ENCODE results near the gene ENPP3.
A peak's percentile ranks its signal among the peaks of the same experiment; 100 is the strongest.

ENPP3 gene

GRCh38 chr6:131646249-131646670 is 9.2 kb downstream of the ENPP3 start:
- in situ Hi-C loops (cut with HindIII; ENCODE audit: low pct_unique_long_range_greater_than_20kb, low sequenced_read_pairs) = no loop called here
- no peak for DNase-seq (ENCODE audit: low read depth in 1 of 2, low spot score in 1 of 2)
- no peak for TF ChIP-seq JUND (IDR thresholded peaks at IDR 0.05; ENCODE audit: low read depth)

- in situ Hi-C loops (cut with HindIII; ENCODE audit: low pct_unique_long_range_greater_than_20kb, low sequenced_read_pairs) = no loop called here
- TF ChIP-seq JUND (IDR thresholded peaks at IDR 0.05; ENCODE audit: low read depth) = peak; percentile 74
- DNase-seq (ENCODE audit: low read depth in 1 of 2, low spot score in 1 of 2) = peak; percentile 24 to 91
Measured at GRCh38 chr6:131651782-131652181, 14.7 kb downstream of the ENPP3 start.

GRCh38 chr6:131652472-131652871 is 15.4 kb downstream of the ENPP3 start:
- in situ Hi-C loops (cut with HindIII; ENCODE audit: low pct_unique_long_range_greater_than_20kb, low sequenced_read_pairs) = no loop called here
- peak in 1 of 2 experiments; percentile 69 for DNase-seq (ENCODE audit: low read depth in 1 of 2, low spot score in 1 of 2)
- TF ChIP-seq JUND (IDR thresholded peaks at IDR 0.05; ENCODE audit: low read depth) = no peak

DNA sequence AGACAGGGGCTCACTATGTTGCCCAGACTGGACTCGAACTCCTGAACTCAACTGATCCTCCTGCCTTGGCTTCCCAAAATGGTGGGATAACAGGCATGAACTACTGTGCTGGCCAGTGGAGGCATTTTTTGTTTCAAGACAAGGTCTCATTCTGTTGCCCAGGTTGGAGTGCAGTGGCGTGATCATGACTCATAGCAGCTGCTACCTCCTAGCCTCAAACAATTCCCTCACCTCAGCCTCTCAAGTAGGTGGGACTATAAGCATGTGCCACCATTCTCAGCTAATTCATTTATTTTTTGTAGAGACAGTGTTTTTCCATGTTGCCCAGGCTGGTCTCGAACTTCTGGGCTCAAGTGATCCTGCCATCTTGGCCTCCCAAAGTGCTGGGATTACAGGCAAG is 17.2 kb downstream of the ENPP3 start:
- no peak for TF ChIP-seq JUND (IDR thresholded peaks at IDR 0.05; ENCODE audit: low read depth)
- no peak for DNase-seq (ENCODE audit: low read depth in 1 of 2, low spot score in 1 of 2)
- in situ Hi-C loops (cut with HindIII; ENCODE audit: low pct_unique_long_range_greater_than_20kb, low sequenced_read_pairs) = no loop called here

GRCh38 chr6:131655387-131655786 is 18.3 kb downstream of the ENPP3 start:
- in situ Hi-C loops (cut with HindIII; ENCODE audit: low pct_unique_long_range_greater_than_20kb, low sequenced_read_pairs) = no loop called here
- DNase-seq (ENCODE audit: low read depth in 1 of 2, low spot score in 1 of 2) = no peak
- no peak for TF ChIP-seq JUND (IDR thresholded peaks at IDR 0.05; ENCODE audit: low read depth)

- in situ Hi-C loops (cut with HindIII; ENCODE audit: low pct_unique_long_range_greater_than_20kb, low sequenced_read_pairs) = no loop called here
- no peak for DNase-seq (ENCODE audit: low read depth in 1 of 2, low spot score in 1 of 2)
- TF ChIP-seq JUND (IDR thresholded peaks at IDR 0.05; ENCODE audit: low read depth) = no peak
Measured at GRCh38 chr6:131655951-131656350, 18.8 kb downstream of the ENPP3 start.

- TF ChIP-seq JUND (IDR thresholded peaks at IDR 0.05; ENCODE audit: low read depth) = no peak
- no peak for DNase-seq (ENCODE audit: low read depth in 1 of 2, low spot score in 1 of 2)
- in situ Hi-C loops (cut with HindIII; ENCODE audit: low pct_unique_long_range_greater_than_20kb, low sequenced_read_pairs) = no loop called here
Measured at GRCh38 chr6:131656667-131657066, 19.6 kb downstream of the ENPP3 start.

GRCh38 chr6:131657222-131657621 is 20.1 kb downstream of the ENPP3 start:
- TF ChIP-seq JUND (IDR thresholded peaks at IDR 0.05; ENCODE audit: low read depth) = no peak
- DNase-seq (ENCODE audit: low read depth in 1 of 2, low spot score in 1 of 2) = no peak
- in situ Hi-C loops (cut with HindIII; ENCODE audit: low pct_unique_long_range_greater_than_20kb, low sequenced_read_pairs) = no loop called here

DNA sequence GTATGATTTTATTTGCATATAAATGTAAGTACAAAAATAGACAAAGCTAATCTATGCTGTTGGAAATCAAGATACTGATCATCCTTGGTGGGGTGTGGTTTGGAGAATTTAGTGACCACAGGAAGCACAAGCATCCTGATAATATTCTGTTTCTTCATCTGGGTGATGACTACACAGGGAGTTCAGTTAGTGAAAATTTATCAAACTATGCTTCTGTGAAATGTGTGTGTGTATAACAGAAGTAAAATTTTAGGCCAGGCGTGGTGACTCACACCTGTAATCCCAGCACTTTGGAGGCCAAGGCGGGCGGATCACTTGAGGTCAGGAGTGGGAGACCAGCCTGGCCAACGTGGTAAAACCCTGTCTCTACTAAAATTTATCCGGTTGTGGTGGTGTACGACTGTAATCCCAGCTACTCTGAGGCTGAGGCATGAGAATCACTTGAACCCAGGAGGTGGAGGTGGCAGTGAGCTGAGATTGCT is 20.6 kb downstream of the ENPP3 start:
- no peak for TF ChIP-seq JUND (IDR thresholded peaks at IDR 0.05; ENCODE audit: low read depth)
- in situ Hi-C loops (cut with HindIII; ENCODE audit: low pct_unique_long_range_greater_than_20kb, low sequenced_read_pairs) = no loop called here
- no peak for DNase-seq (ENCODE audit: low read depth in 1 of 2, low spot score in 1 of 2)

DNA sequence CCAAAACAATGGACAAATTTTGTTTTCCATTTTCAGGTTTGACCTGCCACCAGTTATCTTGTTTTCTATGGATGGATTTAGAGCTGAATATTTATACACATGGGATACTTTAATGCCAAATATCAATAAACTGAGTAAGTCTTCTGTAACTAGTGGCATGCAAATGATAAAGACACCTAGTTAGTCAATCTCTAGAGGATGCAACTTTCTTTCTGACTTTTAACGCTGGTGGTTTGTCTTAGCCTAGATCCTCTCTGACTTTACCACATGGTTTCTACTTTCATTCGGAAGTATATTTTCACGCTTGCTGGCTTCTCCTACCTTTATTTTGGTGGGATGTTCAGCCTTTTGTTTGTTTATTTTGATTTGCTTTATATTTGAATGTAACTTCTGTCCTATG is 21.2 kb downstream of the ENPP3 start:
- in situ Hi-C loops (cut with HindIII; ENCODE audit: low pct_unique_long_range_greater_than_20kb, low sequenced_read_pairs) = no loop called here
- TF ChIP-seq JUND (IDR thresholded peaks at IDR 0.05; ENCODE audit: low read depth) = no peak

DNA sequence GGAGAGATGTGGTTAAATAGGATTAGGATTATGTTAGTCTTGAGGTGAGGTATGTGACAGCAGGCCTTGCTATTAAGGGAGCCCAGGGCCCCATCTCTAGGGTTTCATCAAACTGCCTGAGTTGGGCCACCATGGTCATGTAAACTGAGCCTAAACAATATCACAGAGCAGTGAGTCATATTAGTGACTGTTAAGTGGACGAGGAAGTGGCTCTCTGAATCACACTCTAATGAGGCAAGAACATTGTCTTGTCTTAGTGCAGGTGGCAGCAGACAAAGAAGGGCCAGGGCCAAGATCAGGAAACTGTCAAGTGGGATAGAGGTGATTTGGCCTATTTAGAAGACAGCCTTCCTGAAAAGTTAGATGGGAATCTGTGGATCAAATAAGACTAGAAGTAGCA is 23.1 kb downstream of the ENPP3 start:
- DNase-seq (ENCODE audit: low read depth in 1 of 2, low spot score in 1 of 2) = no peak
- in situ Hi-C loops (cut with HindIII; ENCODE audit: low pct_unique_long_range_greater_than_20kb, low sequenced_read_pairs) = no loop called here

More for the DNA sequence above, 21.2 kb downstream of the ENPP3 start:
- DNase-seq (ENCODE audit: low read depth in 1 of 2, low spot score in 1 of 2) = no peak

GRCh38 chr6:131663578-131664165 is 26.6 kb downstream of the ENPP3 start:
- in situ Hi-C loops (cut with HindIII; ENCODE audit: low pct_unique_long_range_greater_than_20kb, low sequenced_read_pairs) = no loop called here
- no peak for DNase-seq (ENCODE audit: low read depth in 1 of 2, low spot score in 1 of 2)
- no peak for TF ChIP-seq JUND (IDR thresholded peaks at IDR 0.05; ENCODE audit: low read depth)

More for the DNA sequence above, 23.1 kb downstream of the ENPP3 start:
- no peak for TF ChIP-seq JUND (IDR thresholded peaks at IDR 0.05; ENCODE audit: low read depth)

- TF ChIP-seq JUND (IDR thresholded peaks at IDR 0.05; ENCODE audit: low read depth) = no peak
- no peak for DNase-seq (ENCODE audit: low read depth in 1 of 2, low spot score in 1 of 2)
- in situ Hi-C loops (cut with HindIII; ENCODE audit: low pct_unique_long_range_greater_than_20kb, low sequenced_read_pairs) = no loop called here
Measured at GRCh38 chr6:131669891-131670290, 32.8 kb downstream of the ENPP3 start.

DNA sequence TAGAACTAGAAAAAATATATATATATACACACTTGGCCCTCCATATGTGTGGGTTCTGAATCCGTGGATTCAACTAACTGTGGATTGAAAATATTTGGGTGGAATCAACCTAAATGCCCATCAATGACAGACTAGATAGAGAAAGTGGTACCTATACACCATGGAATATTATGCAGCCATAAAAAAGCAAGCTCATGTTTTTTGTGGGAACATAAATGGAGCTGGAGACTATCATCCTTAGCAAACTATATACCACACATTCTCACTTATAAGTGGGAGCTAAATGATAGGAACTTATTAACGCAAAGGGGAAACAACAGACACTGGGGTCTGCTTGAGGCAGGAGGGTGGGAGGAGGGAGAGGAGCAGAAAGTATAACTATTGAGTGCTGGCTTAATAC is 36.1 kb downstream of the ENPP3 start:
- in situ Hi-C loops (cut with HindIII; ENCODE audit: low pct_unique_long_range_greater_than_20kb, low sequenced_read_pairs) = no loop called here
- no peak for DNase-seq (ENCODE audit: low read depth in 1 of 2, low spot score in 1 of 2)
- no peak for TF ChIP-seq JUND (IDR thresholded peaks at IDR 0.05; ENCODE audit: low read depth)
